Stimulated activated naive CD4-positive, alpha-beta T cell treated with Interleukin-2 at 50 U/mL for 16 hours (primary cell): ENCODE results near the gene LRRTM4.
"Not testable (repeated sequence)": the region's sequence is repeated elsewhere in the genome, so short reads cannot be mapped to it uniquely, and the experiment has no call there.

ENCODE experiments used
- DNase-seq: peaks from one replicate; lab custom pipeline; 2025; lab: John Stamatoyannopoulos, UW

LRRTM4 gene

GRCh38 chr2:76745605-76746004 is 776.6 kb downstream of the LRRTM4 start:
- DNase-seq: no peak

GRCh38 chr2:76737607-76738006 is 784.6 kb downstream of the LRRTM4 start:
- DNase-seq: no peak

GRCh38 chr2:76733736-76734135 is 788.4 kb downstream of the LRRTM4 start:
- no peak for DNase-seq

GRCh38 chr2:76731157-76731556 is 791.0 kb downstream of the LRRTM4 start:
- DNase-seq: no peak

GRCh38 chr2:76730021-76730420 is 792.2 kb downstream of the LRRTM4 start:
- DNase-seq: no peak

GRCh38 chr2:76721226-76721625 is 801.0 kb downstream of the LRRTM4 start:
- DNase-seq: no peak

- no peak for DNase-seq
Observed at GRCh38 chr2:76713312-76713711, 808.9 kb downstream of the LRRTM4 start.

- DNase-seq: no peak
Observed at GRCh38 chr2:76711490-76711889, 810.7 kb downstream of the LRRTM4 start.

GRCh38 chr2:76700894-76701293 is 821.3 kb downstream of the LRRTM4 start:
- DNase-seq: no peak

GRCh38 chr2:76697998-76698713 is 824.0 kb downstream of the LRRTM4 start:
- not testable (repeated sequence) for DNase-seq
